A549 treated with CpdA at 1 μM for 4 hours (cell line): ENCODE results near the gene ZNF665. TPM values are rescaled to one million over a fixed set of nuclear protein-coding genes. Genes with fewer than 3 reads are reported as not detected.

Experiments
- total RNA-seq: library from RNA; stranded (reverse); fragments of 200-300 nt; extraction: Qiagen RNA extraction; gene quantifications from 5 replicates; pipeline ENCODE4 v1.2.3, GENCODE V29; 2022; ENCODE audit warnings: low read depth

Gene ZNF665
- not detected in 5 replicates for total RNA-seq

GRCh38 chr19:53192771-53193534 is at the start of gene ZNF665:
TSS of gene ZNF665 (minus strand) at chr19:53193358. CDS start at chr19:53182898, 10,460 bp downstream.

GRCh38 chr19:53132141-53132991 is 60.8 kb downstream of the ZNF665 start, which contains the start of gene ZNF415:
TSS of gene ZNF415 (minus strand) at chr19:53132910. CDS start at chr19:53122676, 10,234 bp downstream.

Other genes with a start within 250 kb of the ZNF665 start
- 0.08 to 0.13 TPM in 2 of 5 replicates, not detected in the others for gene ZNF816, start 230.5 kb downstream of the ZNF665 start, total RNA-seq
- gene ERVV-1, start 179.4 kb downstream of the ZNF665 start, total RNA-seq: not detected in 5 replicates
- not detected in 5 replicates for gene ERVV-2, start 148.6 kb downstream of the ZNF665 start, total RNA-seq
- 6.7 to 11.0 TPM (median 7.7 TPM) in 5 replicates for gene ZNF160, start 89.9 kb downstream of the ZNF665 start, total RNA-seq
- not detected in 5 replicates for gene ZNF415, start 60.4 kb downstream of the ZNF665 start, total RNA-seq
- gene ZNF347, start 34.3 kb downstream of the ZNF665 start, total RNA-seq: not detected in 5 replicates
- gene ZNF677, start 61.5 kb upstream of the ZNF665 start, total RNA-seq: not detected in 5 replicates
- gene VN1R2, start 64.9 kb upstream of the ZNF665 start, total RNA-seq: not detected in 5 replicates
- not detected in 5 replicates for gene VN1R4, start 74.4 kb upstream of the ZNF665 start, total RNA-seq
- gene ZNF845, start 140.4 kb upstream of the ZNF665 start, total RNA-seq: 3.0 to 4.7 TPM (median 3.8 TPM) in 5 replicates
- gene ZNF525, start 172.3 kb upstream of the ZNF665 start, total RNA-seq: 0.26 to 0.82 TPM (median 0.38 TPM) in 5 replicates
- 3.3 to 5.5 TPM (median 4.1 TPM) in 5 replicates for gene ZNF765, start 201.8 kb upstream of the ZNF665 start, total RNA-seq
- 7.1 to 9.3 TPM (median 7.4 TPM) in 5 replicates for gene ZNF761, start 238.6 kb upstream of the ZNF665 start, total RNA-seq